Colonic mucosa (tissue), 4 donors: Measurements from ENCODE around the gene RAB15. TPM values are rescaled to one million over a fixed set of nuclear protein-coding genes. Genes with fewer than 3 reads are reported as not detected.

Source experiments
- DNase-seq: peaks from one replicate; pipeline ENCODE4 v3.0.0-alpha.2; 2020
- H3K27ac ChIP-seq: fragments of 200-600 bp; one replicate; pipeline ENCODE4 v1.8.0; 2021
- H3K27me3 ChIP-seq: fragments of 200-600 bp; one replicate; pipeline ENCODE4 v1.8.0; 2021
- H3K36me3 ChIP-seq: fragments of 200-600 bp; one replicate; pipeline ENCODE4 v1.8.0; 2021
- H3K4me1 ChIP-seq: fragments of 200-600 bp; one replicate; pipeline ENCODE4 v1.8.0; 2021; ENCODE audit warnings: mild to moderate bottlenecking
- H3K4me3 ChIP-seq: fragments of 200-600 bp; one replicate; pipeline ENCODE4 v1.8.0; 2021
- H3K9ac ChIP-seq, 2 donors: one replicate each; pipeline ENCODE4 v1.7.0; 2013; ENCODE audit warnings: control low read depth in 2 of 2, low read depth in 2 of 2, low read length in 2 of 2
- H3K9me3 ChIP-seq: fragments of 200-600 bp; one replicate; pipeline ENCODE4 v1.8.0; 2021
- CTCF ChIP-seq: fragments of 200-600 bp; IDR thresholded peaks from one replicate; pipeline ENCODE4 v1.8.0; 2022; ENCODE audit warnings: antibody characterized with exemption, mild to moderate bottlenecking
- intact Hi-C: fragments of 100-400 bp; cut with DNase I; formaldehyde crosslinking; loops from one replicate; pipeline ENCODE4 v1.14.1; 2022
- total RNA-seq, 2 donors: library from RNA; stranded (reverse); fragmentation: NEBNext Ultra II Directional in 1 of 2; extraction: Animal tissue kit (Norgen Biotek cat#: 25700) in 1 of 2; gene quantifications; one replicate each; pipeline ENCODE4 v1.2.1, GENCODE V29; 2021
- donor health status: healthy.
- donor health status: DM: no; HTN: no; CAD: no.
- donor health status: DM: no; HTN: no; CAD: no.

RAB15 gene
- total RNA-seq, 2 donors from 2014 or later = 33.3 to 43.8 TPM

DNA sequence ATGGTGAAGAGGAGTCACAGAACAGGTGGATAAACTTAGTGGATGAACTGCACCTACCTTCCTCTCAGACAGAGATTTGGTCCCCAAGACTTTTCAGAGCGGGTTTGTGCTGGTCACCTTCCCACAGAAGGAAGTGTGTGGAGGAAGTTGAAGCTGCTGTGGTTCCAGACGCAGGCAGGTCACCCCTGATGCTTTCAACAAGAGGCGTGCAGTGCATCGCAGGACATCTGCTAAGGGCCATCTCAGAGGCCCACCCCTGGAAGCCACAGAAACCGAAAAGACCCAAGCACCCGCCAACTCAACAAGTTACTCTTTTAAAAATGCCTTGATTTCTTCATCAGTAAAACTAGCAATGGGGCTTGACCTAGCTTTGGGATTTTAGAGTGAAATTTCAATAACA lies 28.6 kb downstream of the RAB15 start:
- peak; percentile 21 for DNase-seq
- peak overlapping the region in 1 of 2 donors; percentile 10 for H3K9ac ChIP-seq
- intact Hi-C loops = no loop called here
- no peaks in the 10 kb centered on the region for H3K9me3 ChIP-seq
- H3K4me3 ChIP-seq = no peak overlapping the region
- no peaks in the 10 kb centered on the region for H3K27me3 ChIP-seq
- no peaks in the 10 kb centered on the region for H3K36me3 ChIP-seq
- H3K4me1 ChIP-seq = peaks cover 8% of the 10 kb centered on the region
- peak overlapping the region; percentile 80 for H3K27ac ChIP-seq
- TF ChIP-seq CTCF = no peak

- no peaks in the 10 kb centered on the region for H3K9me3 ChIP-seq
- peak within 1 kb of the TSS in 1 of 2 donors; percentile 71 for H3K9ac ChIP-seq
- peak within 1 kb of the TSS; percentile 36 for H3K4me3 ChIP-seq
- intact Hi-C loops = no loop called here
- TF ChIP-seq CTCF = no peak
- no peaks in the 10 kb centered on the region for H3K27me3 ChIP-seq
- peak; percentile 93 for DNase-seq
- H3K36me3 ChIP-seq = no peaks in the 10 kb centered on the region
- H3K27ac ChIP-seq = peak within 1 kb of the TSS; percentile 80
- H3K4me1 ChIP-seq = peaks cover 8% of the 10 kb centered on the region
These were observed 29.5 kb downstream of the RAB15 start, which contains the start of gene GPX2 for GRCh38 chr14:64942531-64943111. GPX2 (minus strand) TSS chr14:64942745; CDS start chr14:64942726, 19 bp downstream.

GRCh38 chr14:64940336-64940910 lies 31.7 kb downstream of the RAB15 start:
- intact Hi-C loops = no loop called here
- Histone ChIP-seq H3K27me3 (no peaks in the 10 kb centered on the region), H3K4me3 (peak overlapping the region; percentile 36), H3K36me3 (no peaks in the 10 kb centered on the region), H3K27ac (peak overlapping the region; percentile 80), H3K9me3 (no peaks in the 10 kb centered on the region), H3K4me1 (peaks cover 8% of the 10 kb centered on the region), H3K9ac (peak overlapping the region in 1 of 2 donors; percentile 71)
- no peak for TF ChIP-seq CTCF
- DNase-seq = no peak

- H3K27ac ChIP-seq = peak overlapping the region; percentile 80
- intact Hi-C loops = no loop called here
- peak overlapping the region; percentile 36 for H3K4me3 ChIP-seq
- no peak for TF ChIP-seq CTCF
- peaks cover 8% of the 10 kb centered on the region for H3K4me1 ChIP-seq
- H3K36me3 ChIP-seq = no peaks in the 10 kb centered on the region
- no peaks in the 10 kb centered on the region for H3K27me3 ChIP-seq
- H3K9ac ChIP-seq = peak overlapping the region in 1 of 2 donors; percentile 71
- DNase-seq = no peak
- no peaks in the 10 kb centered on the region for H3K9me3 ChIP-seq
These were observed 32.3 kb downstream of the RAB15 start for GRCh38 chr14:64939817-64940190.

- DNase-seq = peak; percentile 65
- H3K36me3 ChIP-seq = no peaks in the 10 kb centered on the region
- no peaks in the 10 kb centered on the region for H3K27me3 ChIP-seq
- H3K4me3 ChIP-seq = peak overlapping the region; percentile 36
- peak overlapping the region in 1 of 2 donors; percentile 71 for H3K9ac ChIP-seq
- peaks cover 8% of the 10 kb centered on the region for H3K4me1 ChIP-seq
- H3K9me3 ChIP-seq = no peaks in the 10 kb centered on the region
- H3K27ac ChIP-seq = peak overlapping the region; percentile 80
- intact Hi-C loops = no loop called here
- TF ChIP-seq CTCF = no peak
These were observed 32.9 kb downstream of the RAB15 start for GRCh38 chr14:64938972-64939816.
